Fibroblast of skin of right quadriceps (primary cell): ENCODE measurements around the gene CBLB.

Experiments used
- DNase-seq: peaks from one replicate; pipeline ENCODE4 v3.0.0-alpha.2; 2013

Gene CBLB

DNA sequence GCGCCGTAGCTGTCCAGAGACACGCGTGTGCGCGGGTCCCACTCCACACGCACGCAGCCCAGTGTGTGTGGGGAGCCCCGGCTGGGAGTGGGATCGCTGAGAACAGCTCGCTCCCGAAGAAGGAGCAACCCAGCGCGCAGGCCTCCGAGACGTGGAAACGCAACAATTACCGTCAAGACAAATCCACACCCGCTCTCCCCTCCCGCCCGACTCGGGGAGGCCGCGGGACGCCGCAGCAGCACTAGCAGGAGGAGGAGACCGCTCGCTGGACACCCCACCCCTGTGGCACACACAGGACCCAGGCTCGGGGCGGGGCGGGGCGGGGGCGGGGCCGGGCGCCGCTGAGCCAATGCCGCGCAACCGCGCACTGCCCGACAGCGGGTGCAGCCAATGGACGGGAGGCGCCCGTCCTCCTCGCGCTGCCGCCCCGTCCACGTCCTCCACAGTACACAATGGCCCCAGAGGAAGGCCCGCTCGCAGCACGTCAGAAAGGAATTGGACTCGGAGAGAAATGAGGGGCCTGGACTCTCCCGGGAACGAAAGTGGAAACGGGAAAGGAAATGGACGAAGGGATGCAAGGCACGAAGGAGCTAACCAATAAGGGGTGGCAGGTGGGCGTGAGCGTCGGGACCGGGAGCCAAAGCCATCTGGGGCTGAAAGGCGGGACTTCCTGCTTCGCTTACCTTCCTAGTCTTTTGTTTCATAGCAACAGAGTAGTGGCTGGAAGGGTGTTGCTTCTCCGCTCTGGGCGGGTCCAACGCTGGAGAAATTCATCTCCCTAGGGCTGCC is at the start of gene CBLB:
Gene CBLB, minus strand, starts transcription at position 271 of the 789 bp plus-strand sequence. CDS start 1,435 bp downstream, outside the sequence.
- DNase-seq = peak; percentile 97

GRCh38 chr3:105916767-105917166 is 48.0 kb upstream of the CBLB start:
- DNase-seq = no peak

DNA sequence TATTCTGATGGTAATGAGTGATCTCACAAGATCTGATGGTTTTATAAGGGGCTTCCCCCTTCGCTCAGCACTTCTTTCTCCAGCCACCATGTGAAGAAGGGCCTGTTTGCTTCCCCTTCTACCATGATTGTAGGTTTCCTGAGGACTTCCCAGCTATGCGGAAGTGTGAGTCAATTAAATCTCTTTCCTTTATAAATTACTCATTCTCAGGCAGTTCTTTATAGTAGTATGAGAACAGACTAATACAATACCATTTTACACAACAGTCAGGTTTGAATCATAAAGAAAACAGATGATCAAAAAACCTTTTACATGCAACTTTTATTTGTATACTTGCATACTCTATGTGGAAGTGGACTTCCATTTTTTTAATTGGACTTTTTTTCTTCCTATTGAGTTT is 46.7 kb upstream of the CBLB start:
- no peak for DNase-seq

DNA sequence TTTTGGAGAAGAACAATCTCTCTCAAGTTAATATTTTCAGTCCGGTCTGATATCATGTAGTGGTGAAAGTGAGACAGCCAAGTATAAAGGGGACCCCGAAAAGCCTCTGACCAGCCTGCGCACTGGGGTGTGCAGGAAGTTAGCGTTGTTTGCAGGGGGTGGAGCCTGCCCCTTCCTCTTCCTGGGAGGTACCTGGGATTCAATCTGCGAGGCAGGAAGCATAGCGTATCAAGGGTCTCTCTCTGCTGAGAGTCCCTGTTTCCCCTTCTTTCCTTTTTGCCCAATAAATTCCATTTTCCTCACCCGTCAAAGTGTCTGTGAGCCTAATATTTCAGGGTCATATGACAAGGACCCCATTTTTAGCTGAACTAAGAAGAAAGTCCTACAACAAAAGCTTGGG is 44.8 kb upstream of the CBLB start:
- no peak for DNase-seq

- DNase-seq = no peak
Observed at GRCh38 chr3:105912891-105913290, 44.1 kb upstream of the CBLB start.

- no peak for DNase-seq
Observed at GRCh38 chr3:105911496-105911895, 42.7 kb upstream of the CBLB start.

GRCh38 chr3:105907777-105908176 is 39.0 kb upstream of the CBLB start:
- no peak for DNase-seq

DNA sequence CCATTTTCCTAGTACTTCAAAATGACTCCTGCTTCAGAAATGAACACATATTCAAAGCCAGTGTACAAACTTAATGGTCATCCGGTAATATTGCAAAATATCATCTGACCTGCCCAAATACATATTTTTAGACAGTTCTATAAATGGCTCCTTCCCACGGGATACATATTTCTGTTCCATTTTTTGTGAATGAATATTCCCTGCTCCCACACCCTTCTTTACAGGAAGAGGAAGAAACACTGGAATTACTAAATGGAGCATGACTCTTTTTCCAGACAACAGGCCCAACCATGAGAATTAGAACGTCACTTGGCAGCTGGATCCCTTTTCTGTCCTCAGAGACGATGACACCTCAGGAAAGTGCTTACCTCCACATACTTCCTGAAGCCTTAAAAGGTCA is 38.0 kb upstream of the CBLB start:
- peak; percentile 84 for DNase-seq

DNA sequence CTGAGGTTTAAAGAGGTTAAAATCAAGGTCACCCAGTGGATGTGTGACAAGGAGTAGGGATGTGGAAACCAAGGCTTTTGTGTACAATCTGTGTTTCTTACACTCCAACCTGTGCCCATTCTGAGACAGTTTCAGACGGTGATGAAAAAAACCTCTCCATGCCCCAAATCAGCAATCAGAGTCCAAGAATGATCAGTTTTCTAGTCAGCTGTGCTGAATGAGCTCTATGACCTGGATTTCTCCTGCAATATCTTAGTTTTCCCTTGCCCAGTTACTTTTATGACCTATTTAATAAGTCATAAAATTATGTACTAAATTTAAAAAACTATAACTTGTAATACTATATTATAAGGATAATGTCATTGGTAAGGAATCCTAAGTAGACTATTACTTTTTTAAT is 37.5 kb upstream of the CBLB start:
- DNase-seq = no peak

- peak; percentile 11 for DNase-seq
Observed at GRCh38 chr3:105905328-105905727, 36.5 kb upstream of the CBLB start.

- peak; percentile 7 for DNase-seq
Observed at GRCh38 chr3:105904678-105905284, 36.0 kb upstream of the CBLB start.

GRCh38 chr3:105904251-105904650 is 35.4 kb upstream of the CBLB start:
- peak; percentile 2 for DNase-seq

DNA sequence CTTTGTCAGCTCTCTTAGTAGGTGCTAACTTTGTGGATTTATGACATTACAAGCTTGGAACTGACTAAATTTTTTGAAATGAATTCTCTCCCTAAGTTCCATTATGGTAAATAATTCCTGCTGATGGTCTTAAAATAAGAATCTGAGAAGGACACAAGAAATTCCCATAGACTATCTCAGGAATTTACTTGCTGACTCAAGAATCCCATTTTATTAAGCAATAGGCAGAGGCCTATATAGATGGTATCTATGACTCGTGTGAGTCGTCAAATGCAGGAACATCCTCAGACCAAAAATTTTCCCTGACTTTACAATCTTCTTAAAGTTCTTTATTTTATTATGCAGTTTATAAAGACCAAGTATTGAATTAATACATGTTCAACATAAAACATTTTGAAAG is 30.7 kb upstream of the CBLB start:
- peak; percentile 92 for DNase-seq

- DNase-seq = no peak
Observed at GRCh38 chr3:105891101-105891500, 22.3 kb upstream of the CBLB start.

DNA sequence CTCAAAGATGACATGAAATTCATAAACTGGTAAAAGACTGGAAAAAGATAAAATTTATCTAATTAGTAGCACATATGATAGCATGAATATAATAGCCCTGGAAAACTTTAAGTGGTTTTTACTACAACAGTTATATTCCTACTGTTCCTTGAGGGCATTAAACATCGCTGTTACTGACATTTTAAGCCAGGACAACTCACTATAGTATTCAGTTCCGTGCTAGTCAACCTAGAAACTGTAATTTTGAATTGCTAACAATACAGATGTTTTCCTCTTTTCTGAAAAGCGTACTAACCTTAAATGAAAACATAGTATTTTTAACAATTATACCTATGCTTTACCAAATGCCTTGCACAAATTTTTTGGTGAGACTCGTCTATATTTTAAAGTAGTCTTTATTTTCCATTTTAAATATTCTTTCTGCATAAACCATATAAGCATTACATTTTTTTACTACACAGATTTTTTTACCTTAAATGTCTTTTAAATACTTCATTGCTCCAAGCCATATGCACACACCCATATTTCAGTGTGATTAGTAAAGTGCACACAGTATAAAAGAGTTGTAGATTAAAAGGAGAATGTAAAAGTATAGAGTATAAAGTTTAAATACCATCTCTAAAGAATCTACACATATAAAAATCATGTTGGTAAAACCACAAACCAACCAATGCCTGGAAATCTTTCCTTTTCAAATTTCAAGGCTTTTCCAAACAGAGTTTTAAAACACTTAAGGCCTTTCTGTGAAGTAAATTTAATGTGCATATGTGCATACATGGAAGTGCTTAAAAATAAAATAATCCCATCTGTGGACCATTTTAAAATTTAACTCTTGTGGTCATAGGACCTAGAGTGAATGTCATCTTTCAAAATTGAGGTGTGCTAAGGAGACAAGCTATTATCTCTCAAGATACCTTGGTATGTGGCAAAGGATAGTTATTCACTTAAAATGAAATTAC is 20.1 kb upstream of the CBLB start:
- DNase-seq = no peak

- DNase-seq = no peak
Observed at GRCh38 chr3:105885256-105885655, 16.4 kb upstream of the CBLB start.

DNA sequence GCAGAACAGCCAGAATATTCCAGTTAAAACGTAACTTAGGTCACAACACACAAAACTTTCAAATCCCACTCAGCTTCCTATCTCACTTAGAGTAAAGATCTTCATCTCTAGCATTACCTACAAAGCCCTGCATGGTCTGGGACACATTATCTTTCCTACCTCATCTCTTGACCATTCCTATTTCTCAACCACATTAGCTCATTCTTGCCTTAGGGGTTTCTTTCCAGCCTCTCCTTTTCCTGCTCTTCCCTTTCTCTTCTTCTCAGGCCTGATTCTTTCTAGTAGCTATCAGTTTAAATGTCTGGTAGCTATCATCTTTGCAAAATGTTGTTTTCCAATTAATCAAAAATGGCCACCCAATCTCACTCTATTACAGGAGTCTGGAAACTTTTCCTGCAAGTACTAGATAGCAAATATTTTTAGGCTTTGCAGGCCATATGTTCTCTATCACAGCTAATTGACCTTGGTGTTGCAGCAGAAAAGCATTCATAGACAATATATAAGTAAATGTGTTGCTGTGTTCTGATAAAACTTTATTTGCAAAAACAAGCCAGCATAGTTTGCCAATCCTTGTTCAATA is 15.1 kb upstream of the CBLB start:
- DNase-seq = no peak

DNA sequence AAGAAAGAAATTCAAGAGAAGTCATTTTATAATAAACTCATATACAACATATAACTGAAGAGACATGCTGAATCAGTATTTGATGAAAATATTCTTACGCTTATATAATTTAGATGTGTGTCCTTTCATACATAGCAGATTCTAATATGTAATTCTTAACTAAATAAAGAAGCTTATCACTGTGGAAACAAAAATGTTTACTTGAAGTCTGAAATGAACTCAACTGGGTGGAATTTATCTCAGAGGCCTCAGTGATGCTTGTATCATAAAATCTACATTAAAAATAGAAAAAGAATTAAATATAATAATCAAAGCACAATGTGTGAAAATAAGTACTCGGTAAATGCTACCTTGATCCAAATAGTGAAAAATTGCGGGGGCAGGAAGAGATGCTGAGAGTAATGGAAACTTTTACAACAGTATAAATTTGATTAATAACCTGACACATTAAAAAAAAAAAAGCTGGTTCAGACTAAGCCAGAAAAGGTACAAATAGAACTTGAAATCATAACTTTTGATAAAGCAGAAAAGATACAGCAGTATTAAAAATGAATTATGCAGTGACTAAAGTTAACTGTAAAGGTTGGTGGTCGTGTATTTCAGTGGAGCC is 12.0 kb upstream of the CBLB start:
- no peak for DNase-seq

GRCh38 chr3:105878061-105878460 is 9.2 kb upstream of the CBLB start:
- no peak for DNase-seq

DNA sequence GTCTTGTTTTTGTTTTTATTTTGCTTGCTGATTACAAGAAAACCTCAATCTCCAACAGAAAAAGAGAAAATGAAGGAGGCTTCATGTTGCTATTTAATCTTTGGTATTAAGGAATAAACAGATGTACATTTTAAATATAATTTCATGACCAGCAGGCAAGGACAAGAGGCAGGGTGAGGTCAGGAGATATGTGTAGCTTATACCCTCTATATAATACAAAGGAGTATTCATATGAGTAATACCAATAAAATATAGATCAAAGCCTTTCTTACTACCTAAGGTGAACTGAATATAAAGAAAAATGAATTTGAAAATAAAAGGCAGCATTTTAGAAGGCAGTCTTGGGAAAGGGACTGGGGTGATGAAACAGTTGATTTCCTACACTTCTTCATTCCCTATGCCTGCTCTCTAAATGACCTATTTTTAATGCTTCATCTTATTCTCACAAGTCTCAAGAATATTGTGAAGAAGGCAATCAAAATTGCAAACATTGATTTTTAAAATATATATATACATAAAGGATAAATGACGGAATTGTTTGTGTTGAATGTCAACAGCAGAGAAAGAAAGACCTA is 8.6 kb upstream of the CBLB start:
- DNase-seq = no peak

- DNase-seq = no peak
Observed at GRCh38 chr3:105876780-105877327, 8.0 kb upstream of the CBLB start.
